Measurements from ENCODE around the gene SLC18A2.
"Not testable (repeated sequence)": the region's sequence is repeated elsewhere in the genome, so short reads cannot be mapped to it uniquely, and the experiment has no call there.

SLC18A2 gene

GRCh38 chr10:117266400-117266799 lies 25.5 kb downstream of the SLC18A2 start:
- no peak for DNase-seq

- DNase-seq = no peak
Measured at GRCh38 chr10:117266812-117267211, 25.9 kb downstream of the SLC18A2 start.

GRCh38 chr10:117268258-117268657 lies 27.3 kb downstream of the SLC18A2 start:
- DNase-seq = no peak

- DNase-seq = no peak
Measured at GRCh38 chr10:117268907-117269306, 28.0 kb downstream of the SLC18A2 start.

GRCh38 chr10:117271427-117271826 lies 30.5 kb downstream of the SLC18A2 start:
- peak; percentile 35 for DNase-seq

GRCh38 chr10:117272195-117273076 lies 31.5 kb downstream of the SLC18A2 start:
- DNase-seq = no peak

- no peak for DNase-seq
Measured at GRCh38 chr10:117273980-117274379, 33.1 kb downstream of the SLC18A2 start.

- DNase-seq = no peak
Measured at GRCh38 chr10:117274509-117274908, 33.6 kb downstream of the SLC18A2 start.

GRCh38 chr10:117275121-117275520 lies 34.2 kb downstream of the SLC18A2 start:
- no peak for DNase-seq

GRCh38 chr10:117277675-117278074 lies 36.8 kb downstream of the SLC18A2 start:
- DNase-seq = no peak

- DNase-seq = no peak
Measured at GRCh38 chr10:117284716-117285494, 44.0 kb downstream of the SLC18A2 start.

- not testable (repeated sequence) for DNase-seq
Measured at GRCh38 chr10:117290872-117291271, 50.0 kb downstream of the SLC18A2 start.

GRCh38 chr10:117294039-117294645 lies 53.2 kb downstream of the SLC18A2 start:
- no peak for DNase-seq

GRCh38 chr10:117294735-117295134 lies 53.8 kb downstream of the SLC18A2 start:
- no peak for DNase-seq

- no peak for DNase-seq
Measured at GRCh38 chr10:117298219-117298618, 57.3 kb downstream of the SLC18A2 start.

- no peak for DNase-seq
Measured at GRCh38 chr10:117299435-117299834, 58.5 kb downstream of the SLC18A2 start.

GRCh38 chr10:117300671-117301070 lies 59.8 kb downstream of the SLC18A2 start:
- no peak for DNase-seq

GRCh38 chr10:117303451-117303850 lies 62.5 kb downstream of the SLC18A2 start:
- not testable (repeated sequence) for DNase-seq

- DNase-seq = no peak
Measured at GRCh38 chr10:117306674-117307073, 65.8 kb downstream of the SLC18A2 start.

- no peak for DNase-seq
Measured at GRCh38 chr10:117311261-117311660, 70.3 kb downstream of the SLC18A2 start.

- no peak for DNase-seq
Measured at GRCh38 chr10:117312430-117312829, 71.5 kb downstream of the SLC18A2 start.

GRCh38 chr10:117313641-117314040 lies 72.7 kb downstream of the SLC18A2 start:
- no peak for DNase-seq

GRCh38 chr10:117316701-117317100 lies 75.8 kb downstream of the SLC18A2 start:
- DNase-seq = no peak

- DNase-seq = peak; percentile 8
Measured at GRCh38 chr10:117318909-117319308, 78.0 kb downstream of the SLC18A2 start.
